ENCODE results near the gene PELI2. TPM values are rescaled to one million over a fixed set of nuclear protein-coding genes. Genes with fewer than 3 reads are reported as not detected.

Gene PELI2
- total RNA-seq, 1 donor from 2014 or later = 32.2 TPM

- peaks cover 2% of the 10 kb centered on the region for H3K4me1 Mint-ChIP-seq (ENCODE audit: low read depth)
Measured at GRCh38 chr14:56333359-56334292, 215.4 kb downstream of the PELI2 start.

GRCh38 chr14:56334458-56334857, 216.2 kb downstream of the PELI2 start:
- Mint-ChIP-seq H3K27ac (no peak overlapping the region), H3K4me3 (ENCODE audit: low read depth) (no peak overlapping the region), H3K9me3 (ENCODE audit: low read depth) (no peaks in the 10 kb centered on the region), H3K36me3 (ENCODE audit: insufficient read depth) (no peaks in the 10 kb centered on the region), H3K27me3 (no peaks in the 10 kb centered on the region), H3K4me1 (ENCODE audit: low read depth) (peaks cover 6% of the 10 kb centered on the region)
- TF ChIP-seq CTCF (IDR thresholded peaks at IDR 0.05; ENCODE audit: unreplicated experiment) = no peak
- no peak for DNase-seq (ENCODE audit: low spot score, unreplicated experiment)

More at GRCh38 chr14:56333359-56334292, 215.4 kb downstream of the PELI2 start:
- DNase-seq (ENCODE audit: low spot score, unreplicated experiment) = no peak
- no peak for TF ChIP-seq CTCF (IDR thresholded peaks at IDR 0.05; ENCODE audit: unreplicated experiment)
- no peaks in the 10 kb centered on the region for H3K9me3 Mint-ChIP-seq (ENCODE audit: low read depth)
- H3K27ac Mint-ChIP-seq = peak overlapping the region; percentile 86
- no peak overlapping the region for H3K4me3 Mint-ChIP-seq (ENCODE audit: low read depth)
- H3K36me3 Mint-ChIP-seq (ENCODE audit: insufficient read depth) = no peaks in the 10 kb centered on the region
- H3K27me3 Mint-ChIP-seq = no peaks in the 10 kb centered on the region

- no peaks in the 10 kb centered on the region for H3K9me3 Mint-ChIP-seq (ENCODE audit: low read depth)
- no peaks in the 10 kb centered on the region for H3K36me3 Mint-ChIP-seq (ENCODE audit: insufficient read depth)
- H3K4me1 Mint-ChIP-seq (ENCODE audit: low read depth) = peaks cover 5% of the 10 kb centered on the region
- H3K27ac Mint-ChIP-seq = no peak overlapping the region
- H3K4me3 Mint-ChIP-seq (ENCODE audit: low read depth) = no peak overlapping the region
- DNase-seq (ENCODE audit: low spot score, unreplicated experiment) = no peak
- no peak for TF ChIP-seq CTCF (IDR thresholded peaks at IDR 0.05; ENCODE audit: unreplicated experiment)
- no peaks in the 10 kb centered on the region for H3K27me3 Mint-ChIP-seq
Measured at GRCh38 chr14:56338674-56339073, 220.5 kb downstream of the PELI2 start.

GRCh38 chr14:56339855-56340701, 221.9 kb downstream of the PELI2 start:
- TF ChIP-seq CTCF (IDR thresholded peaks at IDR 0.05; ENCODE audit: unreplicated experiment) = peak; percentile 74
- Mint-ChIP-seq H3K4me1 (ENCODE audit: low read depth) (peaks cover 4% of the 10 kb centered on the region), H3K36me3 (ENCODE audit: insufficient read depth) (no peaks in the 10 kb centered on the region), H3K27ac (no peak overlapping the region), H3K4me3 (ENCODE audit: low read depth) (no peak overlapping the region), H3K27me3 (no peaks in the 10 kb centered on the region), H3K9me3 (ENCODE audit: low read depth) (no peaks in the 10 kb centered on the region)
- DNase-seq (ENCODE audit: low spot score, unreplicated experiment) = peak; percentile 23

- H3K4me3 Mint-ChIP-seq (ENCODE audit: low read depth) = no peak overlapping the region
- H3K36me3 Mint-ChIP-seq (ENCODE audit: insufficient read depth) = no peaks in the 10 kb centered on the region
- peaks cover 4% of the 10 kb centered on the region for H3K4me1 Mint-ChIP-seq (ENCODE audit: low read depth)
- no peaks in the 10 kb centered on the region for H3K9me3 Mint-ChIP-seq (ENCODE audit: low read depth)
- no peak overlapping the region for H3K27ac Mint-ChIP-seq
- H3K27me3 Mint-ChIP-seq = no peaks in the 10 kb centered on the region
- TF ChIP-seq CTCF (IDR thresholded peaks at IDR 0.05; ENCODE audit: unreplicated experiment) = no peak
- DNase-seq (ENCODE audit: low spot score, unreplicated experiment) = no peak
Measured at GRCh38 chr14:56340932-56341331, 222.7 kb downstream of the PELI2 start.
